Measurements from ENCODE around the gene HSD11B1.

Gene HSD11B1

DNA sequence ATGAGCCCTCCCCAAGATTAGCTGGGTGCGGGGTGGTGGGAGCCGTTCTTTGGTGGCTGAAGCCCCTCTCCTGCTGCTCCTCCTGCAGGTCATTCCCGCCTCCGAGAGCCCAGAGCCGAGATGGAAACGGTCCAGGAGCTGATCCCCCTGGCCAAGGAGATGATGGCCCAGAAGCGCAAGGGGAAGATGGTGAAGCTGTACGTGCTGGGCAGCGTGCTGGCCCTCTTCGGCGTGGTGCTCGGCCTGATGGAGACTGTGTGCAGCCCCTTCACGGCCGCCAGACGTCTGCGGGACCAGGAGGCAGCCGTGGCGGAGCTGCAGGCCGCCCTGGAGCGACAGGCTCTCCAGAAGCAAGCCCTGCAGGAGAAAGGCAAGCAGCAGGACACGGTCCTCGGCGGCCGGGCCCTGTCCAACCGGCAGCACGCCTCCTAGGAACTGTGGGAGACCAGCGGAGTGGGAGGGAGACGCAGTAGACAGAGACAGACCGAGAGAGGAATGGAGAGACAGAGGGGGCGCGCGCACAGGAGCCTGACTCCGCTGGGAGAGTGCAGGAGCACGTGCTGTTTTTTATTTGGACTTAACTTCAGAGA is 29.0 kb upstream of the HSD11B1 start:
- Histone ChIP-seq H3K79me2 (ENCODE audit: insufficient read depth, low read length) (no peaks in the 10 kb centered on the region), H3K27ac (ENCODE audit: low read length) (no peak overlapping the region), H2AFZ (ENCODE audit: low read depth, low read length) (no peak overlapping the region), H3K9ac (ENCODE audit: low read depth, low read length) (no peak overlapping the region), H4K20me1 (ENCODE audit: insufficient read depth, low read length) (no peaks in the 10 kb centered on the region), H3K36me3 (ENCODE audit: insufficient read depth, low read length) (no peaks in the 10 kb centered on the region), H3K4me3 (ENCODE audit: low read depth in 1 of 2, low read length in 2 of 2) (no peak overlapping the region), H3K4me2 (ENCODE audit: insufficient read depth, low read length) (no peak overlapping the region), H3K27me3 (ENCODE audit: insufficient read depth, low read length, poor library complexity) (peaks cover 15% of the 10 kb centered on the region), H3K9me3 (ENCODE audit: insufficient read depth, low read length, severe bottlenecking) (no peaks in the 10 kb centered on the region), H3K4me1 (ENCODE audit: insufficient read depth, low read length) (no peaks in the 10 kb centered on the region)
- DNase-seq (no peak), ATAC-seq (ENCODE audit: insufficient read depth, low read depth) (no peak)
- no peak for TF ChIP-seq EZH2 (IDR thresholded peaks at IDR 0.05; ENCODE audit: borderline replicate concordance, low read depth, low read length, severe bottlenecking)
- TF ChIP-seq, protein P1, sequence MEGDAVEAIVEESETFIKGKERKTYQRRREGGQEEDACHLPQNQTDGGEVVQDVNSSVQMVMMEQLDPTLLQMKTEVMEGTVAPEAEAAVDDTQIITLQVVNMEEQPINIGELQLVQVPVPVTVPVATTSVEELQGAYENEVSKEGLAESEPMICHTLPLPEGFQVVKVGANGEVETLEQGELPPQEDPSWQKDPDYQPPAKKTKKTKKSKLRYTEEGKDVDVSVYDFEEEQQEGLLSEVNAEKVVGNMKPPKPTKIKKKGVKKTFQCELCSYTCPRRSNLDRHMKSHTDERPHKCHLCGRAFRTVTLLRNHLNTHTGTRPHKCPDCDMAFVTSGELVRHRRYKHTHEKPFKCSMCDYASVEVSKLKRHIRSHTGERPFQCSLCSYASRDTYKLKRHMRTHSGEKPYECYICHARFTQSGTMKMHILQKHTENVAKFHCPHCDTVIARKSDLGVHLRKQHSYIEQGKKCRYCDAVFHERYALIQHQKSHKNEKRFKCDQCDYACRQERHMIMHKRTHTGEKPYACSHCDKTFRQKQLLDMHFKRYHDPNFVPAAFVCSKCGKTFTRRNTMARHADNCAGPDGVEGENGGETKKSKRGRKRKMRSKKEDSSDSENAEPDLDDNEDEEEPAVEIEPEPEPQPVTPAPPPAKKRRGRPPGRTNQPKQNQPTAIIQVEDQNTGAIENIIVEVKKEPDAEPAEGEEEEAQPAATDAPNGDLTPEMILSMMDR (IDR thresholded peaks at IDR 0.05; ENCODE audit: borderline replicate concordance, extremely low read depth, low read length, poor library complexity, severe bottlenecking) = no peak

DNA sequence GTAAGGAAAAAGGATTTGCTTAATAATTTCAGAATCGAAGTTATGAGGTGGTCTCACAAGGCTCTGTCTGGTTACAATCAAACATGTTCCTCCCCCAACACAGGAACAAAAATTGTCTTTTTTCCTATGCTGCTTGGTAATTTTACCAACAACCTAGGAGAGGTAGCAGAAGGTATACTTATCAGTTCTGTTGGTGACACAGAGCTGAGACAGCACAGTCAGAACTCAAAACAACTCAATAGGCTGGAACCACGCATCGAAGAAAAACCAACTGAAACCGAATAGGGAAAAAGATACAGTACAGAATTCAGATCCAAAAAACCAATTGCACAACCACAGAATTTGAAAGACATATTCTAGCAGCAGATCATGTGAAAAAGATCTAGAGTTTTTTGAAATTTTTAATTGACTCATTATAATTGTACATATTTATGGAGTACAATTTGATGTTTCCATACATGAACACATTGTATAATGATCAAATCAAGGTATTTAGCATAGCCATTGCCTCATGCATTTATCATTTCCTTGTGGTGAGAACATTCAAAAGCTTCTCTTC is 25.6 kb upstream of the HSD11B1 start:
- no peak overlapping the region for H3K4me2 ChIP-seq (ENCODE audit: insufficient read depth, low read length)
- no peaks in the 10 kb centered on the region for H4K20me1 ChIP-seq (ENCODE audit: insufficient read depth, low read length)
- H3K9ac ChIP-seq (ENCODE audit: low read depth, low read length) = no peak overlapping the region
- no peaks in the 10 kb centered on the region for H3K9me3 ChIP-seq (ENCODE audit: insufficient read depth, low read length, severe bottlenecking)
- H3K79me2 ChIP-seq (ENCODE audit: insufficient read depth, low read length) = no peaks in the 10 kb centered on the region
- peaks cover 28% of the 10 kb centered on the region for H3K27me3 ChIP-seq (ENCODE audit: insufficient read depth, low read length, poor library complexity)
- H3K4me3 ChIP-seq (ENCODE audit: low read depth in 1 of 2, low read length in 2 of 2) = no peak overlapping the region
- DNase-seq (no peak), ATAC-seq (ENCODE audit: insufficient read depth, low read depth) (no peak)
- H3K27ac ChIP-seq (ENCODE audit: low read length) = no peak overlapping the region
- no peaks in the 10 kb centered on the region for H3K36me3 ChIP-seq (ENCODE audit: insufficient read depth, low read length)
- H3K4me1 ChIP-seq (ENCODE audit: insufficient read depth, low read length) = no peaks in the 10 kb centered on the region
- H2AFZ ChIP-seq (ENCODE audit: low read depth, low read length) = no peak overlapping the region
- TF ChIP-seq, protein P1 (IDR thresholded peaks at IDR 0.05; ENCODE audit: borderline replicate concordance, extremely low read depth, low read length, poor library complexity, severe bottlenecking) = no peak
- TF ChIP-seq EZH2 (IDR thresholded peaks at IDR 0.05; ENCODE audit: borderline replicate concordance, low read depth, low read length, severe bottlenecking) = no peak

DNA sequence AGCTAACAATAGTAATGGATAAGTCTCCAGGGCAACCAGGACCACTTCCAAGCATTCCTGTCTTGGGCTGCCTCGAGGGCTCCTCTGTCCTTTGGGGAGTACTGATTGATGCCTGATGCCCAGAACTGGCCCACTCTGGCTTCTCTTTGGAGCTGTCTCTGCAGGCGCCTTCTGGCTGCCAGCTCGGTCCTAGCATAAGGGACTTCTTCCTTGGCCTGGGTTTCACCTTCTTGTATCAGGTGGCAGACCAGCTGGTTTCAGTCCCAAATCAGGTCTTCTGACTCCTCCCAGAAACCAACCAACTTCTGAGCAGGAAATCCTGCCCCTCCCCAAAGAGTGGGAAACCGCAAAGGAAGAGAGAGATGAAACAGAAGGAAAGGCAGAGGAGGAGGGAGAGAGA is 18.8 kb upstream of the HSD11B1 start:
- H3K27ac ChIP-seq (ENCODE audit: low read length) = no peak overlapping the region
- no peak overlapping the region for H3K4me3 ChIP-seq (ENCODE audit: low read depth in 1 of 2, low read length in 2 of 2)
- no peaks in the 10 kb centered on the region for H3K79me2 ChIP-seq (ENCODE audit: insufficient read depth, low read length)
- H3K4me1 ChIP-seq (ENCODE audit: insufficient read depth, low read length) = peaks cover 14% of the 10 kb centered on the region
- 0 out of 2 replicates have a peak overlapping the region, but pooled peaks have one; percentile 13 for H3K4me2 ChIP-seq (ENCODE audit: insufficient read depth, low read length)
- no peak overlapping the region for H3K9ac ChIP-seq (ENCODE audit: low read depth, low read length)
- DNase-seq (peak; percentile 76), ATAC-seq (ENCODE audit: insufficient read depth, low read depth) (peak; percentile 96)
- H3K36me3 ChIP-seq (ENCODE audit: insufficient read depth, low read length) = no peaks in the 10 kb centered on the region
- H3K27me3 ChIP-seq (ENCODE audit: insufficient read depth, low read length, poor library complexity) = peaks cover 16% of the 10 kb centered on the region
- TF ChIP-seq, protein P1 (IDR thresholded peaks at IDR 0.05; ENCODE audit: borderline replicate concordance, extremely low read depth, low read length, poor library complexity, severe bottlenecking) = no peak
- no peak for TF ChIP-seq EZH2 (IDR thresholded peaks at IDR 0.05; ENCODE audit: borderline replicate concordance, low read depth, low read length, severe bottlenecking)
- H2AFZ ChIP-seq (ENCODE audit: low read depth, low read length) = no peak overlapping the region
- no peaks in the 10 kb centered on the region for H3K9me3 ChIP-seq (ENCODE audit: insufficient read depth, low read length, severe bottlenecking)
- H4K20me1 ChIP-seq (ENCODE audit: insufficient read depth, low read length) = no peaks in the 10 kb centered on the region

All from DND-41 (cell line).